Measurements from ENCODE around the gene PITPNC1. TPM values are rescaled to one million over a fixed set of nuclear protein-coding genes. Genes with fewer than 3 reads are reported as not detected.
"Not testable (repeated sequence)": the region's sequence is repeated elsewhere in the genome, so short reads cannot be mapped to it uniquely, and the experiment has no call there.

Gene PITPNC1
- total RNA-seq, 1 donor from 2014 or later, result 39.7 TPM

- no peaks in the 10 kb centered on the region for H3K4me1 Mint-ChIP-seq (ENCODE audit: unreplicated experiment)
- H3K4me3 Mint-ChIP-seq (ENCODE audit: unreplicated experiment), result no peak overlapping the region
- no peaks in the 10 kb centered on the region for H3K9me3 Mint-ChIP-seq (ENCODE audit: unreplicated experiment)
- H3K27ac Mint-ChIP-seq (ENCODE audit: unreplicated experiment), result no peak overlapping the region
- H3K36me3 Mint-ChIP-seq (ENCODE audit: low read depth, unreplicated experiment), result no peaks in the 10 kb centered on the region
- TF ChIP-seq, protein P1, sequence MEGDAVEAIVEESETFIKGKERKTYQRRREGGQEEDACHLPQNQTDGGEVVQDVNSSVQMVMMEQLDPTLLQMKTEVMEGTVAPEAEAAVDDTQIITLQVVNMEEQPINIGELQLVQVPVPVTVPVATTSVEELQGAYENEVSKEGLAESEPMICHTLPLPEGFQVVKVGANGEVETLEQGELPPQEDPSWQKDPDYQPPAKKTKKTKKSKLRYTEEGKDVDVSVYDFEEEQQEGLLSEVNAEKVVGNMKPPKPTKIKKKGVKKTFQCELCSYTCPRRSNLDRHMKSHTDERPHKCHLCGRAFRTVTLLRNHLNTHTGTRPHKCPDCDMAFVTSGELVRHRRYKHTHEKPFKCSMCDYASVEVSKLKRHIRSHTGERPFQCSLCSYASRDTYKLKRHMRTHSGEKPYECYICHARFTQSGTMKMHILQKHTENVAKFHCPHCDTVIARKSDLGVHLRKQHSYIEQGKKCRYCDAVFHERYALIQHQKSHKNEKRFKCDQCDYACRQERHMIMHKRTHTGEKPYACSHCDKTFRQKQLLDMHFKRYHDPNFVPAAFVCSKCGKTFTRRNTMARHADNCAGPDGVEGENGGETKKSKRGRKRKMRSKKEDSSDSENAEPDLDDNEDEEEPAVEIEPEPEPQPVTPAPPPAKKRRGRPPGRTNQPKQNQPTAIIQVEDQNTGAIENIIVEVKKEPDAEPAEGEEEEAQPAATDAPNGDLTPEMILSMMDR (IDR thresholded peaks at IDR 0.05; ENCODE audit: unreplicated experiment), result no peak
- no peaks in the 10 kb centered on the region for H3K27me3 Mint-ChIP-seq (ENCODE audit: unreplicated experiment)
- no peak for DNase-seq (ENCODE audit: low spot score)
Observed at GRCh38 chr17:67644061-67644460, 267.0 kb downstream of the PITPNC1 start.

- not testable (repeated sequence) for H3K4me1 Mint-ChIP-seq (ENCODE audit: unreplicated experiment); H3K27me3 Mint-ChIP-seq (ENCODE audit: unreplicated experiment); H3K27ac Mint-ChIP-seq (ENCODE audit: unreplicated experiment); H3K36me3 Mint-ChIP-seq (ENCODE audit: low read depth, unreplicated experiment); DNase-seq (ENCODE audit: low spot score); H3K4me3 Mint-ChIP-seq (ENCODE audit: unreplicated experiment); H3K9me3 Mint-ChIP-seq (ENCODE audit: unreplicated experiment)
Observed at GRCh38 chr17:67645195-67645594, 268.1 kb downstream of the PITPNC1 start.

DNA sequence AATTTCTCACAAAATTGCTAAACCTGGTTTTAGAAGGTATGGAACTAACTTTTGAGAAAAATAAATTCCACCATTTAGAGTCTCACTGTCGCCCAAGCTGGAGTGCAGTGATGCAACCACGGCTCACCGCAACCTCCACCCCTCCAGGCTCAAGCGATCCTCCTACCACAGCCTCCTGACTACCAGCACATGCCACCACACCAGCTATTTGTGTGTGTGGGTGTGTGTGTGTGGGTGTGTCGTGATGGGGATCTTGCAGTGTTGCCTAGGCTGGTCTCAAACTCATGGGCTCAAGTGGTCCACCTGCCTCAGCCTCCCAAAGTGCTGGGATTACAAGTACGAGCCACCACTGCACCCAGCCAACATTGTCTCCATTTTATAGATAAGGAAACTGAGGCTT, 269.4 kb downstream of the PITPNC1 start:
- no peak overlapping the region for H3K27ac Mint-ChIP-seq (ENCODE audit: unreplicated experiment)
- no peak for DNase-seq (ENCODE audit: low spot score)
- no peaks in the 10 kb centered on the region for H3K27me3 Mint-ChIP-seq (ENCODE audit: unreplicated experiment)
- H3K9me3 Mint-ChIP-seq (ENCODE audit: unreplicated experiment), result no peaks in the 10 kb centered on the region
- TF ChIP-seq, protein P1 (IDR thresholded peaks at IDR 0.05; ENCODE audit: unreplicated experiment), result no peak
- no peak overlapping the region for H3K4me3 Mint-ChIP-seq (ENCODE audit: unreplicated experiment)
- no peaks in the 10 kb centered on the region for H3K4me1 Mint-ChIP-seq (ENCODE audit: unreplicated experiment)
- H3K36me3 Mint-ChIP-seq (ENCODE audit: low read depth, unreplicated experiment), result no peaks in the 10 kb centered on the region

- Mint-ChIP-seq H3K36me3 (ENCODE audit: low read depth, unreplicated experiment) (peaks cover 3% of the 10 kb centered on the region), H3K4me1 (ENCODE audit: unreplicated experiment) (no peaks in the 10 kb centered on the region), H3K27me3 (ENCODE audit: unreplicated experiment) (no peaks in the 10 kb centered on the region), H3K9me3 (ENCODE audit: unreplicated experiment) (no peaks in the 10 kb centered on the region), H3K4me3 (ENCODE audit: unreplicated experiment) (no peak overlapping the region), H3K27ac (ENCODE audit: unreplicated experiment) (no peak overlapping the region)
- TF ChIP-seq, protein P1 (IDR thresholded peaks at IDR 0.05; ENCODE audit: unreplicated experiment), result no peak
- DNase-seq (ENCODE audit: low spot score), result no peak
Observed at GRCh38 chr17:67647482-67647881, 270.4 kb downstream of the PITPNC1 start.

DNA sequence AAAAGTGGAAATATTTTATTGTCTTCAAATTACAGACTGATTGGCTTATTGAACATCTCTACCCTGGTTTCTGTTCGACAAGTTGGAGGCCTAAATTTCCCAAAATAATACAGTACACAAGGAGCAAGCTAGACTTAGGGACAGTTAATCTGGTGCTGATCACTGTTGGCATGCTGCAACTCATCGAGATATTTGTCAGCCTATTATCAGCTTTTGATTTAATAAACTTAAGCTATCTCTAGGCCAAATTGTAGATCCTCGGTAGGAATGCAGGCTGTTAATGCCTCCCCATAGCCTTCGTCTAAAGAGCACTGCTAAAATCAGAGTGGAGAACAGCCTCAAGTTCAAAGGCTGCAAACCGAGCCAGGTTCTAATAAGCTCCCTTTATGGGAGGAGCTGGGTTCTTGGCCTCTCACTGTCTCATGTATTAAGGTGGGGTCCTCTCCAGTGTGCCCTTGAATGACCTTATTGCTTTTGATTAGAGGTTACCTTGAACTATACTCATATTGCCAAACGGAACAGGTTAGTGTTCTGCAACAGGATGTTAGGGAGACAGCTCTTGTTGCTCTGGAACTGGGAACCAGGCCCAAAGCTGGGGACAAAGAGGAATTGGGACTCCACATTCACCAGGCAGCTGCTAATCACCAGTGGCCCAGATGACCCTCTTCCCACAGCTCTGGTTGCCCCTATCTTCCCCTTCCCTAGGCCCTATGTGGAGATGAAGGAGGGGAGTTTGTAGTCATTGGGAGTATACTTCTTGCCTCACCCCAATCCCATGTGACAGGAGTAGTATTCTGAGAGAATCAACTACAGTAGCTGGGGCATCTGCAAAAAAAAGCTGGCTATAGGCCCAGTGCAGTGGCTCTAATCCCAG, 271.2 kb downstream of the PITPNC1 start:
- TF ChIP-seq, protein P1 (IDR thresholded peaks at IDR 0.05; ENCODE audit: unreplicated experiment), result no peak
- no peak overlapping the region for H3K4me3 Mint-ChIP-seq (ENCODE audit: unreplicated experiment)
- DNase-seq (ENCODE audit: low spot score), result no peak
- H3K27ac Mint-ChIP-seq (ENCODE audit: unreplicated experiment), result no peak overlapping the region
- H3K36me3 Mint-ChIP-seq (ENCODE audit: low read depth, unreplicated experiment), result peaks cover 6% of the 10 kb centered on the region
- H3K27me3 Mint-ChIP-seq (ENCODE audit: unreplicated experiment), result no peaks in the 10 kb centered on the region
- no peaks in the 10 kb centered on the region for H3K9me3 Mint-ChIP-seq (ENCODE audit: unreplicated experiment)
- no peaks in the 10 kb centered on the region for H3K4me1 Mint-ChIP-seq (ENCODE audit: unreplicated experiment)

- H3K9me3 Mint-ChIP-seq (ENCODE audit: unreplicated experiment); H3K27ac Mint-ChIP-seq (ENCODE audit: unreplicated experiment); H3K36me3 Mint-ChIP-seq (ENCODE audit: low read depth, unreplicated experiment); DNase-seq (ENCODE audit: low spot score); H3K27me3 Mint-ChIP-seq (ENCODE audit: unreplicated experiment); H3K4me3 Mint-ChIP-seq (ENCODE audit: unreplicated experiment); H3K4me1 Mint-ChIP-seq (ENCODE audit: unreplicated experiment): not testable (repeated sequence)
Observed at GRCh38 chr17:67648906-67649295, 271.8 kb downstream of the PITPNC1 start.
